Astrocyte (in vitro differentiated cells and primary cell): ENCODE measurements around the gene FASTKD2.

Experiments used
- EZH2 ChIP-seq: IDR thresholded peaks from 2 replicates; pipeline ENCODE4 v1.6.1; 2012; ENCODE audit warnings: mild to moderate bottlenecking, low read length, inconsistent platforms; ENCODE audit not compliant: insufficient read depth
- TF ChIP-seq, protein P1 (sequence below): IDR thresholded peaks from 2 replicates; pipeline ENCODE4 v1.5.1; 2011; ENCODE audit warnings: low read depth, mild to moderate bottlenecking, inconsistent platforms, low read length, moderate library complexity; ENCODE audit not compliant: insufficient read depth

DNA sequence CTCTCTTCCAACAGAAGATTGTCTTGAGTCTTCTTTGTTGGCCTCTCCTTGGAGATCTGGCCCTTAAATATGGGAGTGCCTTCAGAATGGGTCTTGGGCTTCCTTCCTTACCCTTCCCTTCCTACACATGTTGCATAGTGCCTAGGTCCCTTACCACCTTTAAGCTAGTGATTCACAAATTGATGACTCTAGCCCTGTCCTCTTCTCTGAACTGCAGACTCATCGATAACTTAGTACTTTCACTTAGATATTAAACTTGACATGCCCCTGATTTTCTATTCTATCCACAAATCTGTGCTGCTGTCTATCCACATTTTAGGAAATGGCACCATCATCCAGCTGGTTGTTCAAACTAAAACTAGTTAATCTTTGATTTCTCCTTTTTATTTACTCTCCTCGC lies 38.1 kb upstream of the FASTKD2 start:
- TF ChIP-seq, protein P1, sequence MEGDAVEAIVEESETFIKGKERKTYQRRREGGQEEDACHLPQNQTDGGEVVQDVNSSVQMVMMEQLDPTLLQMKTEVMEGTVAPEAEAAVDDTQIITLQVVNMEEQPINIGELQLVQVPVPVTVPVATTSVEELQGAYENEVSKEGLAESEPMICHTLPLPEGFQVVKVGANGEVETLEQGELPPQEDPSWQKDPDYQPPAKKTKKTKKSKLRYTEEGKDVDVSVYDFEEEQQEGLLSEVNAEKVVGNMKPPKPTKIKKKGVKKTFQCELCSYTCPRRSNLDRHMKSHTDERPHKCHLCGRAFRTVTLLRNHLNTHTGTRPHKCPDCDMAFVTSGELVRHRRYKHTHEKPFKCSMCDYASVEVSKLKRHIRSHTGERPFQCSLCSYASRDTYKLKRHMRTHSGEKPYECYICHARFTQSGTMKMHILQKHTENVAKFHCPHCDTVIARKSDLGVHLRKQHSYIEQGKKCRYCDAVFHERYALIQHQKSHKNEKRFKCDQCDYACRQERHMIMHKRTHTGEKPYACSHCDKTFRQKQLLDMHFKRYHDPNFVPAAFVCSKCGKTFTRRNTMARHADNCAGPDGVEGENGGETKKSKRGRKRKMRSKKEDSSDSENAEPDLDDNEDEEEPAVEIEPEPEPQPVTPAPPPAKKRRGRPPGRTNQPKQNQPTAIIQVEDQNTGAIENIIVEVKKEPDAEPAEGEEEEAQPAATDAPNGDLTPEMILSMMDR, result no peak
- no peak for TF ChIP-seq EZH2
